GM21390 (cell line): ENCODE data around the gene ACER3.

ENCODE experiments used
- ATAC-seq: cut with Tn5 transposase; IDR thresholded peaks from one replicate; pipeline ENCODE4 v1.9.1; 2021; ENCODE audit not compliant: unreplicated experiment

Gene ACER3

GRCh38 chr11:77072851-77073327, 212.2 kb downstream of the ACER3 start:
- no peak for ATAC-seq

- no peak for ATAC-seq
Observed at GRCh38 chr11:77073328-77074001, 212.7 kb downstream of the ACER3 start.

- no peak for ATAC-seq
Observed at GRCh38 chr11:77074205-77074604, 213.5 kb downstream of the ACER3 start.

GRCh38 chr11:77074626-77075221, 214.0 kb downstream of the ACER3 start:
- no peak for ATAC-seq

GRCh38 chr11:77075425-77075905, 214.7 kb downstream of the ACER3 start:
- no peak for ATAC-seq
